Esophagus mucosa (tissue), 1 donor: Measurements from ENCODE around the gene KIF13A. TPM values are rescaled to one million over a fixed set of nuclear protein-coding genes. Genes with fewer than 3 reads are reported as not detected.

ENCODE experiments used
- ATAC-seq: fragments of 200-7000 bp; cut with Tn5 transposase; one replicate; pipeline ENCODE4 v1.9.1; 2020
- total RNA-seq: library from RNA; stranded (reverse); gene quantifications from one replicate; pipeline ENCODE4 v1.2.4, GENCODE V29; 2023
- donor health status: DM: yes; HTN: yes; CAD: no.

The KIF13A gene
- total RNA-seq, 1 donor from 2014 or later: 16.5 TPM

DNA sequence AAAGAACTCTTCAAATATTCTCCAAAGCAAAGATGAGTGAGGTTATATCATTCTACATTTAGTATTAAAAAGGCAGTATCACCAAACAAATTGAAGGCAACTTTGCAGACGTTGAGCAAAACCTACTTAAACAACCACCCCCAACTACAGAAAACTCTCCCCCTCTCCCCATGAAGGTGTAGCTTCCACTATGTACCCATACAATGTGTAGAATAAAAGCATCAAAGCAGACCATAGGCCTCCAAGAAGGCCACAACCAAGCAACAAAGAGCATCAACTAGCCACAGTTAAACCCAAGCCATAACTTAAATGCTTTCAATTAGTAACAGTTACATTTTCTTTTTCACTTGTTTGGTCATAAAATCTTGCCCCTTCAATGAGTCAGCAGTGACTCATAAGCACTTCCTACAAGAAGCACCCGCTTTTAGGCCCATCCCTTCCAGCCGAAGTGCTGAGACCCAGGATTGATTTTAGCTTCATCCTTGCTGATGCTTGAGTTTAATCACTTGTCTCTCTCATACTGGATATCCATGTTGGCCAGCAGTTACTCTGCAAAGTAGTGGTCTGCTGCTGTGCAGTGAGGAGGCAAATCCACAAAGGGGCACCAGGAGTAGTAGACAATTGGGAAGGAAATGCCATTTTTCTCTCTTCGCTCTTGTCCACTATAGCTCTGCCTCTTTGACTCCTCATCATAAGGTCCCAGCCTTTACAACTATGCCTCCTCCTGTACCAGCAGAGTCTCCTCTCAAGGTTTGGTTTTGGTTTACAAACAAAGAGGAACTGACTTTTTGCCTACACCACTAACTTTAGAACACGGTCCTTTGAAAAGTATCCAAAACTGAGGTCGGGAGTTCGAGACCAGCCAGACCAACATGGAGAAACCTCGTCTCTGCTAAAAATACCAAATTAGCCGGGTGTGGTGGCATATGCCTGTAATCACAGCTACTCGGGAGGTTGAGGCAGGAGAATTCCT lies 272.3 kb downstream of the KIF13A start:
- ATAC-seq: peak; percentile 55

DNA sequence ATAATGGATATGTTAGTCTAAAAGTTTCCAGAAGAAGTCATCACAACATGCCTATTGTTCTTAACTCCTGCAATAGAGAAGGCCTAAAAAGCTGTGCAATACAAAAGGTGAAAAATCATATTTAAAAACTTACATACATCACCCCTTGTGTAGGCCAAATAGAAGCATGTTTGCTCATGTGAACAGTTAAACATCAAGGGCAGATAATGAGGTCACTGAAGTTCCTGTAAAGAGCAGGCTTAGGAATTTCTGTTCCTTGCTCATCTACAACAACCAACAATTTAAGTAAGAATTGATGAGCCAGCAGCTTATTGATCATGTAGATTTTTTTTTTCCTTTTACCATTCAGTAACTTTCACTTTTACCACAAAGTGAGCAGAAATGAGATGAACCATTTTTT lies 273.3 kb downstream of the KIF13A start:
- no peak for ATAC-seq

DNA sequence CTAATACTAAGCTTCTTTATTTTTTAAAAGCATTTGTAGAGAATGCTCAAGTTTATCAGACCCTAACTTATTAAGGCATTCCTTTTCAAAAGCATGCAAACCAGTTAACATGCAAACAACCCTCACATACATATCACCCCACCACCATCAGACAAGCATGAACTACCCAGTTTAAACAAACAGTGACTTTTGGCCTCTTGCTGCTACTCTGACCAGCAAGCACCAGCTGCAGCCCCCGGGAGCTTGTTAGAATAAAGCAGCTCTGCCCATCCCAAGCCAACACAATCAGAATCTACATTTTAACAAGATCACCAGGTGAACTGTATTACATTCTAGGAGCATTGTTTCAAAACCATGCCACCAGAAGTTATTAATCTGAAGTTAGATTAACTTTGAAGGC lies 274.9 kb downstream of the KIF13A start:
- no peak for ATAC-seq

DNA sequence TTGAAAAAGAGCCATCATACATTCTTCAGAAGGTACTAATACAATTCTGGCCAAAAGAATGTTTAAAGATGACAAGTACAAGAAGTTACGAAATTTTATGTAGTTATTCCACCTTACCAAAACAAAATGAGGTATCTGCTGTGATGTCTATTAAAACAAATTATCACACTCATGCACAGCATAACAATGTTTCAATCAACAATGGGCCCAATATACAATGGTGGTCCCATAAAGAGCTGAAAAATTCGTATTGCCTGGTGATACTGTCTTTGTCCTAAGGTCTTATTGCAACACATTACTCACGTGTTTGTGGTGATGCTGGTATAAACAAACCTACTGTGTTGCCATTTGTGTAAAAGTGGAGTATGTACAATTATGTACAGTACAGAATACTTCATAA lies 277.1 kb downstream of the KIF13A start:
- ATAC-seq: no peak

DNA sequence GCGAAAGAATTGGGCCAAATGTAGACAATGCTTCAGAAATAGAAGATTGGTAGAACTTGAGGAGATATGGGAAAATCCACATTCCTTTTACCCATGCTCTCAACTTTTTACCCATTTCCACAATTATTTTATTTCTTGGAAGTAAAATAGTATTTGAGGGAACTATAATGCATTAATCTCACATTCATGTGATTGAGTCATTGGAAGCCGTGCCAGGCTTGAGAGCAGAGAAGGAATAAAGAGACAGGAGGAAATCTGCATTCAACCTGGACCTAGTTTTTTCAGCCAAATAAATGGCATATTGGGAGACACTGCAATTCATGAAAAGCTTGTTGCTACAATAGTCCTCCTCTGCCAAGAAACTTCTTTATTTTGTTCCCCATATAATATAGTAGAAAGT lies 278.0 kb downstream of the KIF13A start:
- no peak for ATAC-seq

Other genes with a start within 250 kb of the KIF13A start
- gene NHLRC1, start 135.0 kb upstream of the KIF13A start, total RNA-seq: 0.96 TPM
- 8.4 TPM for gene TPMT, start 167.4 kb upstream of the KIF13A start, total RNA-seq
- gene KDM1B, start 167.8 kb upstream of the KIF13A start, total RNA-seq: 20.8 TPM